ENCODE measurements around the gene GFRA1.

The GFRA1 gene

GRCh38 chr10:116029826-116030225 lies 243.2 kb downstream of the GFRA1 start:
- no peak for DNase-seq (ENCODE audit: low read depth in 2 of 2)

- no peak for DNase-seq (ENCODE audit: low read depth in 2 of 2)
These were observed 245.7 kb downstream of the GFRA1 start for GRCh38 chr10:116027355-116027754.

DNA sequence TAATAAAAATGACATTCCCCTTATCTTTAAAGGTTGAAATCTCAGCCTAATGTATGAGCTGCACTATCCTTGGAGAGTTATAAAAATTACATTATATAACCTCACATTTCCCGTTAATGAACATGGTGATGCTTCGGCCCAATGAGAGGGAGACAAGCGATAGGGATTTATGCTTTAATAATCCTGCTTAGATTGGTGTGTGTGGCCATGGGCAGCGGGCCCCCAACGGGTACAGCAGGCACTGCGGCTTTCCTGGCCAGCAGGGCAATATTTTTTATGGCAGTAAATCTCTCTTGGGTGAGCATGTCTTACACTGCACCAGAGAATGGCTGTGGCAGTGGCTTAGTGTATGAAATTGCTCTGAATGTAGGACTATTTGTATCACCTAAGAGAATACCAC lies 246.3 kb downstream of the GFRA1 start:
- no peak for DNase-seq (ENCODE audit: low read depth in 2 of 2)

DNA sequence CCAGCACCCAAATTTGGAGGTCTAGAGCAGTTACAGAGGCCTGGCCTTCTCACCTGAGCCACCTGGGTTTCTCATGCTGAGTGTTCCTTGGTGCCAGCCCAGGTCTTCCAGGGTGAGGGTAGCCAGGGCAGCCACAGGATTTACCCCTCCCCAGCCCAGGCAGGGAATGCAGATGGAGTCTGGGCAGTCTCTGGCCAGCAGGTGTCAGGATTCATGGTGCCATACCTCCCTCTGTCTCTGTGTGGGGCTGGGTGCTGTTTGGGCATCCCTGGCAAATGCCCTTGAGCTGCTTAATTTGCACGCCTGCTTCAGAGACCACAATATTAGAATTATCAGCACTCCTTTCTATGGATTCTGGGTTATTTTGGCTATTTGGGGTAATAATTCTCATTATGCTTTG lies 246.7 kb downstream of the GFRA1 start:
- no peak for DNase-seq (ENCODE audit: low read depth in 2 of 2)

DNA sequence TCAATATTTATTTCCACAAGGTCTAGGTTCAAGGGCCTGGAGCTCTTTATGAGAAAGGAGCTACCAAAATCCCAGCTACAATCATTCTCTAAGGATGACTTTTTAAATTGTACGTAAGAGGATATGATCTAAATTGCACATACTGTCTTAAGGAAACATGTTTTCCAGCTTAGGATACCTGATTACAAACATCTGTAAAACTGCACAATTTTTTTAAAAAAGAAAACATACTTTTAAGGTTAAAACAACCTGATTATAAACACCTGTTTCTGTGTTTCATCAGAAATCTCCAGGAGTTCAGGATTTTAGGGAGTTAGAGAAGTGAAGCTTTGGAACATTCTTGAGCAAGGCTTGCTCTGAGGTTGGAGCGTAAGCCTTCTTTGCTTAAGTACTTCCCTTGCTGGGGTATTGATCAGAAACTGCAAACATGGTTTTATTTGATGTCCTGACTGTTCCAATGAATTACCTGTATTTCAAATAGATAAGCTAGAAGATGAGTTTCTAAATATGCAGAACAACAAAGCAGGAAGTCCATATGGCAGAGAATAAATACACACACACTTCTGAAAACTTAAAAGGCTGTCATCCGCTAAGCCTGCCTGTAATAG lies 248.6 kb downstream of the GFRA1 start:
- no peak for DNase-seq (ENCODE audit: low read depth in 2 of 2)

DNA sequence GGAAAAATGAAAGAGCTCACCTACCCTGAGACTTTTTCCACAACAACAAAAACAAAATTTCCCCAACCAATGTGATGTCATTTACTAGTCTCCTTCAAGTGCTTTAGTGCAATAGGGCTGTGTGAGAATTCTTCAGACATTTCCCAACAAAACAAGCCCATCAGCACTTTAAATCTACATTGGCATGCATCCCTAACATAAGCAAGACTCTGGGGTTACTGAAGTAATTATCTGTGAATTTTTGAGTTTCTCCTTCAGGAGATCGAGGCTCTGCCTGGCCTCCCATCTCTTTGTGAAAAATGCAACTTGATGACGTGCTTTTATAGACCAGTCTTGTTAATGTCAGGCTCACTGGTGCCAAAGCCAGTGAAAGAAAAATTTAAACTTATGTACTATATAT lies 255.6 kb downstream of the GFRA1 start:
- DNase-seq (ENCODE audit: low read depth in 2 of 2) = no peak

DNA sequence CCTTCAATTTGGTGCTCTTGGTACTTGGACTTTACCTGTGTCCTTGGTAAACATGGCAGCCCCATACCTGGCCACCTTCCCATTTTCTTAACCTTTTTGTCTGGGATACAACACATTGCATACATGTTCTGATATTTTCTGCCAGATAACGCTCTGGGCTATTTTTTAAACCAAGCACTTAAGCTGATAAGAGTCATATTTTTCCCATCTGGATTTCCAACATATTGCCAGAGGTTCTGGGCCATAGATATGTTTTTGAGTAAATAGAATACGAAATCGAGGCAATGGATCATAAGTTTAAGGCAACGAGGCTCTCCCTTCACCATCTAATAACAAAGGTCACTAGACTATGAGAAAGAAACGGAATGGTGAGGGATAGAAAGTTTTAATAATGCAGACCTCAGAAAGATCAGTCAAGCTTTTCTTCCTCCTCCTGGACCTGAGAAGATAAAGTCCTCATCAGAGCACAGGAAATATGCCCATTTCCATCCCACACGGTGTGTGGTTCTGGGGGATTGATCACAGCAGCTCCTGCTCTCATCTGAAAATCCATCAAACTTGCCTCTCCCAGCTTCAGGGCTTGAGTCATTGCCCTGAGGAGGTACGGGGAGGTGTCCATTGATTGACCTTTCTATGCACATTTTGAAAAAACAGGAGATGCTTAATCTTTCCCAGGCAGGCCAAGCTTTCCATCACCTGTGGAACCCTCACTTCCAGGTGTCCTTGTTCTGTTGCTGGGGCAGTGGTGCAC lies 257.2 kb downstream of the GFRA1 start:
- DNase-seq (ENCODE audit: low read depth in 2 of 2) = no peak

DNA sequence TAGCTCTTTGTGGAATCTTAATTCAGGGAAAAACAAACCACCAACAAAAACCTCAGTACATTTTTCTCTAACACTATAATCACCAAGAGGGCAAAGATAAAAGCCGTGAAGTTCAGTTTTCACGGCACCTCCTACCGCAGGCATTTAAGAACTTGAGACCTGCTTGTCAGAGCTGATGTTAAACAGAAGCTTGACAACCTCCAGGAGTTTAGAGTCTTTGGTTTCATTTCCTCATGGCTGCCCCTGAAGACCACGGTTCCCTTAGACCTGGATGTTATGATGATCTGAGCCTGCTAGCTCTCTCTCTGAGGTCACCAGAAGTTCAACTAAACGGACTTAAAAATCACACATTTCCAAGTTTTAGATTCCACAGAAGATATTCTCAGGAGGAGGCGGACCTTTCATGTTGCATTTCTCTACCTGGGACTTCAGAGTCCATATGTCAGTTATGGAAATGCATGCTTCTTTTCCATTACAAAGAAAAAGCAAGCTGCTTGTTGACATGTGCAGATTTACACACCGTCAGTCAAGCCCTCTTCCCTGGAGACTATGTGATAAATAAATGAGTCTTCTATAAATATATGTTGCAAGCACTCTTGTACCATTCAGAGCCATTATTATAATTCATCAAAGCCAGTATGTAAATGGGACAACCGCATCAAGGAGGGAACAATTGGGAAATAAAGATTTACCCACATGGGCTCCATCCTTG lies 258.0 kb downstream of the GFRA1 start:
- no peak for DNase-seq (ENCODE audit: low read depth in 2 of 2)

- DNase-seq (ENCODE audit: low read depth in 2 of 2) = no peak
These were observed 258.7 kb downstream of the GFRA1 start for GRCh38 chr10:116014326-116014725.

- no peak for DNase-seq (ENCODE audit: low read depth in 2 of 2)
These were observed 261.1 kb downstream of the GFRA1 start for GRCh38 chr10:116011929-116012328.

GRCh38 chr10:116007256-116007891 lies 265.6 kb downstream of the GFRA1 start:
- DNase-seq (ENCODE audit: low read depth in 2 of 2) = no peak
